HUDEP-2 (cell line): ENCODE results near the gene MXRA5.
"Not testable (repeated sequence)": the region's sequence is repeated elsewhere in the genome, so short reads cannot be mapped to it uniquely, and the experiment has no call there.

Experiments used
- DNase-seq, 76 experiments: peaks; one replicate each; lab custom pipeline; 2025; ENCODE audit not compliant: unreplicated experiment in 76 of 76; lab: John Stamatoyannopoulos, UW

The MXRA5 gene

DNA sequence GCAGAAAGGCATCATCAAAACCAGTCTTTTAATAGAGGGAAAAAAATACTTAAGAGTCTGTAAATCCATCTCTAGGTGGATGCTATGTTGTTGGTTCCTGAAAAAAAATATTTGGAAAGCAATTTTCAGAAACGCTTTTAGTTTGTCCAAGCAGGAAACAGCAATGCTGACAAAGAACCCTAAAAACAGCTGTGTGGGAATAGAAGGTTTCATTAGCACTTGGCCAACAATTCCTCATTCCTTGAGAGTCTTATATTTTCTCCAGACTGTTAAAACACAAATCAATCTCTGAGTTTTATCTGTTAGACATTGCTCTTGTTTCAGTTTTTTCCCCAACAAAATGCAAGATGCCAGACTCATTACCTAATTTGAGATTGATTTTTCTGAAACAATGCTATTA is 6.4 kb downstream of the MXRA5 start:
- no peak for DNase-seq

DNA sequence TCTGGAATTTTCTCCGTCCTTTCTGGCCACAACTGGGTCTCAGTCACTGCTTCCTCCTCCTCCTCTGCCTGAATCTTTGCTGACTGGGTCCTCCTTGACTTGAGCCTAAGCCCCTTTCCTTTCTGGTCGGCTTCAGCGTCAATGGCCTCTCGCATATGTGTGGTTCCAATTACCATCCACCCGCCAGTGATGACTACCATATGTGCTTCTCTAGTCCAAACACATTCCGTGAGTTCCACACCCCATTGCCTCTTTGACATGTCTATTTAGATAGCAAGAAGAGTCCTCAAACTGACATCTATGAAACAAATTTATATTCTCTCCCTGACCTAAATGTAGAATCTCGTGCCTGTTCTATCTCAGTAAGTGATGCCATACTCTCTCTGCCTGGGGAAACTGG is 19.8 kb downstream of the MXRA5 start:
- DNase-seq, result no peak

DNA sequence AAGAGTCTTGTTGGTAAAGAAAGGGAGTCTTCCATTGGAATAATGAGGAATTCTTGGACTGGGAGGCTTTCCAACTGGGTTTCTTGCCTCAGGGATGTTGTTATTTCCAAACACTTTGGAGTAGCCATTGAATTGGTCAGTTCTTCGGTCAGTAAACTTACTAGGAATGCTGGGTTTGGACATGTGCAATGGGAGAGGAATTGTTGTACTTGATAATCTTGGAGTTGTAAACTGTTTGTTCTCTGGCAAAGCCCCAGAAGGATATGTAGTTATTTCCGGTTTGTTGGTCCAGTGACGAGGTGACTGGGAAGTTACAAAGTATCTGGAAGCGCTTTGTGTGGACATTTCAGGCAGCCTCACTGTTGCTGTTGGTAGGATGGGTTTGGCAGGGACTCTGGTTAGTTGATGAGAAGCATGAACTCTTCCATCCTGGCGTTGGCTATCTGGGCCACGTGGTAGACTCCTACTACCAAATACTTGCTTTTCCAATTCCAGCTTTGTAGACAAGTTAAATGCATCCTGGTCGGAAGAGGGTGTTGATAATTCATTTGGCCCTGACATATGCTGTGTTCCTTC is 25.9 kb downstream of the MXRA5 start:
- no peak for DNase-seq

DNA sequence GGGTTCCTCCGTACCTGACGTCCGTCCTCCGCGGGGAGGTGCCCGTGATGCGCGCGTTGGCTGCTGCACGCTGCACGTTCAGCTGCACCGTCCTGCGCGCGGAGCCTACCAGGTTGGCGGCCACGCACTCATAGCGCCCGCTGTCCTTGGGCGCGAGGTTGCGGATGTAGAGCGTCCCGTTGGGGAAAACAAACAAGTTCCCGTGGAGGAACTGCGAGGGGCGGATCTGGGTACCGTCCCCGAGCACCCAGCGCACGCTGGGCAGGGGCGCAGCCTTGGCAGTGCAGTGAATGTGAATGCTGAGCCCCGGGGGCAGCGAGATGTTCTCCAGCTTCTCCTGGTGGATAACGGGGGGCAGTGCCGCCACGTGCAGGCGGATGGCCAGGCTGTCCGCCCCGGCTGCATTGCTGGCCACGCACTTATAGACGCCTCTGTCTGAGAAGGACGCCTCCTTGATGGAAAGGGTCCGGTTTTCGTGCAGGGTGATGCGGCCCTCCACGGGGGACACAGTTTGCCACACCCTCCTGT is 29.2 kb downstream of the MXRA5 start:
- DNase-seq, result no peak

DNA sequence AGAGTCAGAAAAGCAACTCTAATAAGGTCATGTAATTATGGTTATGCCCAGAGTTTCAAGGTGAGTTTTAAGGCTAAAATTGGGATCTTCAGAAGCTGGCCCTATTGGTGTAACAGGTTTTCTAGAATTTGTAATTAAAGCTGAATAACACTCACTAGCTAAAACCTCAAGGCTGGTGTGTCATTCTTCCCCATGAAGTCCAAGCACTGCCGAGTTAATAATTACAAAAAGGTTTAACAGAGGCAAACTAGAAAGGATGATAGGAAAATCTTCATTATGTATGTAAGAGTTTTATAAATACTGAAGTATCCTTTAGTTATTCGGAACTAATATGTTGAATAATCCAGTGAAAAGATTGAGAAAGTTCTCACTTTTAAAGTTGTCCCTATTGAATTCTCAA is 34.3 kb downstream of the MXRA5 start:
- DNase-seq, result no peak

DNA sequence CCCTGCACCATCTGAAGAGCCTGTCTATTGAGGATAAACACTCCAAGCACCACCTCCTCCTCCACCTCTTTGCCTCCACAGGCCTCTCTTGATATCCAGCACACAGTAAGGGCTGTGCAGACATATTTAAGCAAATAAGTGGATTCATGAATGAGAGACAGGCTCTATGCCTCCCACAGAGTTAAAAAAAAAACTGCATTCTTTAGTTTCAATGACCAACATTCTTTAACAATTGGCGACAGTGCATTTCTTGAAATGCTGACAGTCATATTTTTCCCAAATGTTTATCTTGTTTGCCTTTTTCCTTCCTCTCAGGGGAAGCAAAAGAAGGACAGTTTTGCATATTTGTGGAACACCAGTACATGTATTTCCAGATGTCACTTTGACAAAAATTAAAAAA is 38.6 kb downstream of the MXRA5 start:
- no peak for DNase-seq

DNA sequence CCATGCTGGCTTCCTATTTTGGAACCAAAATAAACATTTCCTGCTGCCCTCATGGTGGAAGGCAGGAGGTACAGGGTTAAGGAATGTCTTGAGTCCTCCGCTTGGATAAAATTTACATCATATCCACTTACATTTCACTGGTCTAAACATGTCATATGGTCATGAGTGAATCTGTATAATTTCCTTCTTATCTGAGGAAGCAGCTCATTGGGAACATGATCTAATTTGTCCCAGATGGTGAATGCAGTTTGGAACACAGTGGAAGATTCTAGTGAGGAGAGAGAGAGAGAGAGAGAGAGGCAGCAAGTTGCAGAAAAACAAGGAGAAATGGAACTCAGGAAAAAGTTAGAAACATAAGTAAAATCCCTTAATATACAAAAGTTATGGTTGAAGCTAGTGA is 46.8 kb downstream of the MXRA5 start:
- no peak for DNase-seq

DNA sequence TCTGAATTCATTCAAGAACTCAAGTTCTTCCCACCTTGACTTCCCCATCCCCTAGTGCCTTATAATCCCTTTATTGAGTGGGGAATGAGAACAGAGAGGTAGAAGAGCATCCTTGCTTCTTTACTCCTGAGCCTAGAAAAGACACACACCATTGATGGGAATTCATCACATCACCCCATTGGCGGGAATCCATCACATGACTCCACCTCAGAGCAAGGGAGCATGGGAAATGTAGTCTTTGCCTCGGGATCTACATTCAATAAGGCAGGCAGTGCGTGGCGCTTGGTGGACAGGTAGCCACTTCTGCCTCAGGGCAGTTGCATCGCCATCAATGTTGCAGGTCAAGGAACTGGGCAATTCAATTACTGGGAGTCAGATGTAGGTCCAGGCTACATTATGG is 50.7 kb downstream of the MXRA5 start:
- peak in 4 of 76 experiments; percentile 0 to 4 (median 2) for DNase-seq

DNA sequence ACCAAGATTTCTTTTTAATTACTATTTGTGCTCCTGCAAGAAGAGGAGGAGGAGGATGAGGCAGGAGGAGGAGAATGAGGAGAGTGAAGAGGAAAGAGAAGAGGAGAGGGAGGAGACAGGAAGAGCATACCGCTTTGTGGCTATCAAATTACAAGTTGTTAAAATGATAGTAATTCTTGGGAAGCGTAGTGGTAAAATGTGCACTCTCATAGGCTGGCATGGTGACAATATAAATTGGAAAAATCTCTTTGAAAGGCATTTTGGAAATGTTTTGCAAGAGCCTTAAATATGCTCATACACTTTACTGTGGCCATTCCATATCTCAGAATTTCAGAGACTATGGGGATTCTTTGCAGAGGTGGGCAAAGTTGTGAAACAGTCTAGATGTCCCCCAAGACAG is 53.2 kb downstream of the MXRA5 start:
- no peak for DNase-seq

DNA sequence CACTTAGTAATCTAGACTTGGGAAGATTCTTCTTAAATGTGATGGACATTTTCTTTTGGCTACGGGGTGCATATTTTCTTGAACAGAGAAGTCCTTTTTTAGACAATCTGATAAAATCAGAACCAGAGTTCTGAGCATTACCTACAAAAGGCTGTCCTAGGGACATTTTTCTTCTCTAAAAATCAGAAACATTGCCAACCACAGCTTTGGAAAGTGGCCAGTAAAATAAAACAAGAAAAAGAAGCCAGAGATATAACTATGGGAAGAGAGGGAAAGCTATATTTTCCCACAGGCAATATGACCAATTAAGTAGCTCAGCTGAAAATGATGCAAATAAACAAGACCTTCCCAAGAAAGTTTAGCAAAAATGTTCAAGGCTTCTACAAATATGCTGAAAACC is 55.9 kb downstream of the MXRA5 start:
- DNase-seq, result no peak

DNA sequence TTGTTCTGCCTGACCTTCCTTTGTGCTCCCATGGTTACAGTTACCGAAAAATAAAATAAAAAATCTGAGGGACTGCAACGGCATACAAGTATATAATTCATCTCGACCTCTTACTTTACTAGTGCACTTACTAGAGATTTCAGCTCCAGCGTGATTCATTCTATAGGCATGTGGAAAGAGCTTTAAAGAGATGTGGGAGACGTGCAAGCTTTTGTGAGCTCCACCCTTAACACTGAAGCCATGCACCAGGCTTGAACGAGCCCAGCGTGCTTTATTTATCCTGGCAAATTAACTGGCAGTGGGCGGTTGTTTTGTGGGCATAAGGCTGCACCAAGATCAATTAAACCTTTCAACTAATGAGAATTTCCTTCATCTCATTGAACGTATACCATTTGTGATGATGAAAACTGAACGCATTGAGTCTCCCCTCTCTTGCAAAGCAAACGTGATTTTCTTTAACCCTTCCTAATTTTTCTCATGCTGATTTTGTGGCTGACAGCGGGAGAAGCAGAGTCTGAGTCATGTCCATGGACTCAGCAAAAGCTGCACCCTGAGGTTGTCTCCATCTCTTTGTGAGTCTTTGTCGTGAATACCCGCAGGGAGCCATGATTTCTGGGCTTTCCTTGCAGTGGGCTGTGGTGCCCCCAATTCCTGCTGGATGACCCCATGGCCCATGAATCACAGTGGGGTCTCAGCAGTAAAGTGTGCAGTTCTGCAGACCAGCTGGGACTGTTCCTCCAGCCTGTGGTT is 60.1 kb downstream of the MXRA5 start:
- no peak for DNase-seq

DNA sequence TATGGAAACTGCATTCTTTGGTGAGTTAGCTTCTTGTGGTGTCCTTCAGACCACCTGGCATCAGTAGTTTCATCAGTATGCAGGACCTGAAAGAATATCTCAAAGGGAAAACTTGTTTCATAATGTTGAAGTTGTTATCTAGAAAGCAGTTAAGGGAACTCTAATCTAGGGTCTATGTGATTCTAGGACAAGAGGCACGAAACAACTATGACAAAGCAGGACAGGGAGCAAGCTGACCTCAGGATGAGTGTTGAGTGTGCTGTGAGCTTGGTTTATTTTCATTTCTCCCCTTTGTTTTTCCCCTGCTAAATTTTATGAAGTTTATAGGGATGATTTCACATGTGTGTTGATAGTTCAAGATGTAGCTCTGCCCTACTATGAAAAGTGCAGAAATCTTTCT is 65.7 kb downstream of the MXRA5 start:
- no peak for DNase-seq

DNA sequence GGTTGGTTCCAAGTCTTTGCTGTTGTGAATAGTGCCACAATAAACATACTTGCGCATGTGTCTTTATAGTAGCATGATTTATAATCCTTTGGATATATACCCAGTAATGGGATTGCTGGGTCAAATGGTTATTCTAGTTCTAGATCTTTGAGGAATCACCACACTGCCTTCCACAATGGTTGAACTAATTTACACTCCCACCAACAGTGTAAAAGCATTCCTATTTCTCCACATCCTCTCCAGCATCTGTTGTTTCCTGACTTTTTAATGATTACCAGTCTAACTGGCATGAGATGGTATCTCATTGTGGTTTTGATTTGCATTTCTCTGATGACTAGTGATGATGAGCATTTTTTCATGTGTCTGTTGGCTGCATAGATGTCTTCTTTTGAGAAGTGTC is 72.8 kb downstream of the MXRA5 start:
- DNase-seq, result not testable (repeated sequence)

DNA sequence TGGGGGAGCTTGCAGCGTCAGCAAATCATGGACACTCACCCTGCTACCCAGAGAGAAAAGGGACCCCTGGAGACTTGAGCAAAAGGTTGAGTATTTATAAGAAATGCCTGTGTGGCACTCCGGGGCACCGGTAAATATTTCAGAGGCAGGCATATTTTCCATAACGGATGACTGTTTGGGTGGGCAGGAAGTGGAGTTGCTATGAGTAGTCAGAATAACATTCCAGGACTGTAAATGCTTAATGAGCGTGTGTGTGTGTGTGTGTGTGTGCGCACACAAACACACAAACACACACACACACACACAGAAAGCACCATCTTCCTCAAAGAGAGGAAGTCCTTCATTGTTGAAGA is 74.6 kb downstream of the MXRA5 start:
- DNase-seq, result no peak

DNA sequence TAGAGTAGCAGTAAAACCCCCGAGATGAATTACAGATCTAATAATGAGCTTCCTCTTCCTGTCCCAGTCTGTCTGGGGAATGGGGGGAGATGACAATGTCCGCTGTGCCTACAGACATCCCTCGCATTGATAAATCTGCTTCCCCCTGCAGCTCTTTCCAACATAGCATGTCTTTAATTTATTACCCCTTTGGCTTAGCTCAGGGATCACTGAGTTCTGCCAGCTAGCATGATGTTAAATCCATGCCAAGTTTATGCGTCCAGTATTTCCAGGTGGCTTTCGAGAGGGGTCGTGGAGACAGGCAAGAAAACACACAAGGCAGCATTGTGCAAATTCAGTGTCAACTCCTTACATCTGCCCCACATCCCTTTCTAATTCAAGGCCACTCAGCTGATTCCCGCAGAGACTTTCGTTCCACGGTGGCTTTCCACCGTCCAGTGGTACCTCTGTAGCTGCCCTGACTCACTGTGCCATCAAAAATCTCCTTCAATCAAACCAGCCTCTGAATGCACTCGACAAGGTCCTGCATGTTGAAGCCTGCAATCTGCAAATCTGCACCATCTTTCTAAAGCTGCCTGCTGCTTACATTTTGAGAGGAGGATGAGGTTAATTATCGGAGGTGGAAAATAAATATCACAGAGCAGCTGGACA is 75.1 kb downstream of the MXRA5 start:
- no peak for DNase-seq

DNA sequence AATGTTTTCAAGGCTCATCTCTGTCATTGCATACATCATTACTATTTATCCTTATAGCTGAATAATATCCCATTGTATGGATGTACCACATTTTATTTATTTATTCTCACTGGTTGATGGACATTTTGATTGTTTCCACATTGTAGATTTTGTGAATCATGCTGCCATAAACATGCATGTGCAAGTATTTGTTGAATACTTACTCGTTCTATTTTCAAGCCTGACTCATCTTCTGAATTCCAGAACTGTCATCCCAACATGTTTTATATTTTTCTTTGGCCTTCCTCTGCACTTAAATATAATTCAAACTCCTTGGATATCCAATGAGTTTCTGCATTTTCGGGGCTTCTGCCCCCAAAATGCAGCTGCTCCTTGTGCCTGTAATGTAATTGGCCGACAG is 77.6 kb downstream of the MXRA5 start:
- DNase-seq, result no peak

DNA sequence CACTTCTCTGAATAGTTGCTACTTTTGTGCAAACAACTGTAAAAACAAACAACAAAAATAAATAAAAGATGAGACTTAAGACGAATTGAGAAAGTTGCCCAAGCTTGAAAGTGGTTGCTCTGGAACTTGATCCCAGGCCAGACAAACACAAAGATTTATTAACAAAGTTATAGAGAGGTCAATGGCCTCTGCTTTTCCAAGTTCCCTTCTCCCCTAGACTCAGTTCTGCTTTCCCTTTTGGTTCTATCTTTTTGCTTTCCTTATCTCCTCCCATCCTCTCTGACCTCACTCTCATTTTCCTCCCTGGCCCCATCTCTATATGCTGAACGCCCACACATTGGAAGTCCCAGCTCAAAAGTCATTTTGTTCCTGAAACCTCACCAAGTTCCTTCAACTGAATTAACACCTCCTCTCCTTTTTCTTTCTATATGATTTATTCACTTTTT is 82.7 kb downstream of the MXRA5 start:
- DNase-seq, result no peak

DNA sequence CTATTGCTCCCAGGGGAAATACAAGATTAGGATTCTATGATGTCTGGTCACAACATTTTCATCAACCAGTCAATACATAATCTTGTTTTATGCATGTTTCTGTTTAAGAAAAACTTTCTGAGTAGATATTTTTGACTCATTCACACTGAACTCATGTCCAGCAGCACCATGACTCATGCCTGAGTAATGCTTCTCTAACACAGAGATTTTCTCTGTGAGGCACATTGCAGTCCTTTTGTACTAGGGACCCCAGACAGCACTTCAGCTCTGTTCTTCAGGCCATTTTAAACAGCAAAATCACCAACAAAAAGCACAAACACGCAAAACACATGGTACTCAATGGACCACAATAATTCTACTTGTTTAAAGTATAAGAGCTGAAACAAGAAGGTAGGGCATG is 83.6 kb downstream of the MXRA5 start:
- no peak for DNase-seq
